Immature natural killer cell (primary cell): Measurements from ENCODE around the gene CLIC1. TPM values are rescaled to one million over a fixed set of nuclear protein-coding genes. Genes with fewer than 3 reads are reported as not detected.

ENCODE experiments used
- DNase-seq, 3 donors: peaks; one replicate each; pipeline ENCODE4 v3.0.0; 2022; ENCODE audit warnings: mixed read lengths in 1 of 3
- H3K27ac Mint-ChIP-seq, 6 donors: one replicate each; pipeline ENCODE4 v1.8.0; 2020; ENCODE audit warnings: mixed read lengths in 6 of 6, mild to moderate bottlenecking in 5 of 6, inconsistent platforms in 4 of 6, moderate library complexity in 3 of 6
- H3K27me3 Mint-ChIP-seq, 3 donors: one replicate each; pipeline ENCODE4 v1.8.0; 2020 to 2021; ENCODE audit warnings: low read depth in 3 of 3, mild to moderate bottlenecking in 3 of 3, mixed read lengths in 3 of 3, moderate library complexity in 3 of 3, inconsistent platforms in 1 of 3
- H3K36me3 Mint-ChIP-seq, 3 donors: one replicate each; pipeline ENCODE4 v1.8.0; 2020; ENCODE audit warnings: mixed read lengths in 3 of 3, inconsistent platforms in 2 of 3, mild to moderate bottlenecking in 2 of 3
- H3K4me1 Mint-ChIP-seq, 2 donors: one replicate each; pipeline ENCODE4 v1.8.0; 2020; ENCODE audit warnings: inconsistent platforms in 2 of 2, mild to moderate bottlenecking in 2 of 2, mixed read lengths in 2 of 2, moderate library complexity in 1 of 2
- H3K4me3 Mint-ChIP-seq, 5 donors: one replicate each; pipeline ENCODE4 v1.8.0; 2020; ENCODE audit warnings: mild to moderate bottlenecking in 5 of 5, mixed read lengths in 5 of 5, inconsistent platforms in 3 of 5, moderate library complexity in 3 of 5
- H3K9me3 Mint-ChIP-seq, 6 donors: one replicate each; pipeline ENCODE4 v1.8.0; 2020; ENCODE audit warnings: mild to moderate bottlenecking in 6 of 6, mixed read lengths in 6 of 6, inconsistent platforms in 4 of 6, moderate library complexity in 3 of 6
- polyA plus RNA-seq, 3 donors: library from polyadenylated mRNA; unstranded; fragments of 300-500 nt; fragmentation: Illumina TruSeq; gene quantifications; one replicate each; pipeline ENCODE4 v1.2.3, GENCODE V29; 2021

CLIC1 gene
- polyA plus RNA-seq, result 1,000 to 10,000 TPM; 1,179 to 1,674 (median 1,350) TPM

DNA sequence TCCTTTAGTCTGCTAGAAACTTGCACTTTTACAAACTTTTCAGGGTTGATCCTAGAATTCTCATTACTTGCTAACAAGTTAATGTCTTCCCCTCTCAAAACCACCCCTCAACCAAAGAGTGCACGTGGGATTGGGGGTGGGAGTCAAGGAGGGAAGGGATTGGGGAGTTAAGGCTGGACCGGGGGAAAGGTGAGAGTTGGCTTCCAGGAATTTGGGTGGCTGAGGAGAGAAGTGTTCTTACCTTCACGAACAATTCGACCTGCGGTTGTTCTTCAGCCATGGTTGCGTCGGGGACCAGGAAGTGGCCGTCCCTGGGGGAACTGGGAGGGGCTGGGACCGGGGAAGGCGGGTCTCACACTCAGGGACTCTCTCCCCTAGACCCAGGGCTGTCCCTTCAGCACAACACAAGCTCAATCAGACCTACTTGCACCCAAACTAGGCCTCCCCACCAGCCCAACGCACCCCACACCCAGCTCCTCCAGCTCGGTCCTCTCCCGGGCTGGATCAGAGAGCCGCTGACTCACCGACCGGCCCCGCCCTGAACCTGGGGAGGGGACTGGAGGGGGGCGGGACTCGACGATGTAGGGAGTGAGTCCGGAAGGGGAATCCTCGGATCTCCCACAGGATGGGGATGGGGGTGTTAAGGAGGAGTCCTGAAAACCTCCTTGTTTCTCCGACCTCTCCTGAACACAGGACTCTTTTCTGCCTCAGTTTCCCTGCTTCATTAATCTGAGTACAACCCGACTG lies at the start of gene CLIC1:
CLIC1 (minus strand) TSS at position 510 of the 747 bp plus-strand sequence; CDS start at position 280, 230 bp downstream.
- peak; percentile 71 to 74 (median 73) for DNase-seq
- Mint-ChIP-seq H3K36me3 (peaks cover 9 to 22% (median 12%) of the 10 kb centered on the region in 3 donors), H3K27ac (peak within 1 kb of the TSS; percentile 94 to 99 (median 97)), H3K9me3 (no peaks in the 10 kb centered on the region), H3K4me3 (peak within 1 kb of the TSS; percentile 88 to 98 (median 96)), H3K27me3 (peaks cover 8 to 28% (median 18%) of the 10 kb centered on the region in 3 donors), H3K4me1 (peaks cover 77 to 86% of the 10 kb centered on the region in 2 donors)

DNA sequence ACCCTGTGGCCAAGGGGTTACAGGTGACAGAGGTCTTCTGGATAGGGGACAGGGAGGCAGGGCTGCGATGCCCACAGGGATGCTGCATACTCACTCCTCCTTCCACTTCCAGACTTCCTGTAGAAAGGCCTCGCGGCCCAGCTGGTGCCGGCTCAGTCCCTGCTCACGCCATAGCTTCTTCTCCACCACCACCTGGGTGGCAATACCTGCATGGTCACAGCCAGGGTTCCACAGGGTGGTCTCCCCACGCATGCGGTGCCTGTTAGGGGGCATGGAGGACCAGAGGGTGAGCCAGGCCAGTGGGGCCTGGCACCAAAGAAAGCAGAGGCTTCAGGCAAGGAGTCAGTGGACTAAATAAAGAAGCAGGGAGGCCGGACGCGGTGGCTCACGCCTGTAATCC lies 49.1 kb upstream of the CLIC1 start:
- H3K27me3 Mint-ChIP-seq, result peaks cover 0 to 4% (median 2%) of the 10 kb centered on the region in 3 donors
- no peaks in the 10 kb centered on the region for H3K4me1 Mint-ChIP-seq
- H3K27ac Mint-ChIP-seq, result no peak overlapping the region
- no peaks in the 10 kb centered on the region for H3K9me3 Mint-ChIP-seq
- no peak for DNase-seq
- peaks cover under 1 to 25% (median 10%) of the 10 kb centered on the region in 3 donors for H3K36me3 Mint-ChIP-seq
- H3K4me3 Mint-ChIP-seq, result no peak overlapping the region

DNA sequence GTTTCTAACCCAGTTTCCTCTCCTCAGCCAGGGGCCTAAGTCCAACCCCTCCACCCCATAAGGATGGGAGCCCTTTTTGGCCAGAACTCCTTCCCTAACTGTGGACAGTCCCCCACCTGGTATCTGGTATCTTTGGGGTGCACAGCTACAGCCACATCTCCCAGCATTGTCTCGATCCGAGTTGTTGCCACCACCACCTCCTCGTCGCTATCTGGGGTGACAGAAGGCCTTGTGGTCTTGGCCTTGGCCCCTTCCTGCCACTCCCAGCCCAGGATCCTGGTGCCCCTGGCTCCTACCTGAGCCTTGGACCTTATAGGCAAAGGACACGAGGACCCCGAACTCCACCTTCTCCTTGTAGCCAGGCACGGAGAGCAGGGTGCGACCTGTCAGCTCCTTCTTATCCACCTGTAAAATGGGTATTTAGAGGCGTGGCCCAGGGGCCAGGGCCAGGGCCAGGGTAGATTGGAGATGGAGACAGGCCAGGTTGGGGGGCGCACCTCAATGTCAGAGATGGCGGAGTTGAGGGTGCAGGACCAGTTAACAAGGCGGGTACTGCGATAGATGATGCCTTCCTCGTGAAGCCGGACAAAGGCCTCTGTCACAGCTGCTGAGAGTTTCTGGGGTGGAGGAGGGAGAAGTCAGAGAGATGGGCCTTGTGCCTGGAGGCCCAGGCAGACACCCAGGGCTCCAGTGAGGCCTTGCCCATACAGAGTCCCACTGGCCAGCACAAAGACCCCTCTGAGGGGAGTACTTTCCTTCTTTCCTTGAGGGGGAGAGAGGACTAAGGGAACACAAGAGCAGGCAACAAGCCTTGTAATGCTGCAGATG lies 48.0 kb upstream of the CLIC1 start:
- H3K9me3 Mint-ChIP-seq, result no peaks in the 10 kb centered on the region
- no peaks in the 10 kb centered on the region for H3K4me1 Mint-ChIP-seq
- H3K4me3 Mint-ChIP-seq, result no peak overlapping the region
- peaks cover 0 to 2% (median 0%) of the 10 kb centered on the region in 3 donors for H3K27me3 Mint-ChIP-seq
- H3K36me3 Mint-ChIP-seq, result peaks cover 0 to 22% (median 10%) of the 10 kb centered on the region in 3 donors
- DNase-seq, result no peak
- H3K27ac Mint-ChIP-seq, result peak overlapping the region in 1 of 6 donors; percentile 46

DNA sequence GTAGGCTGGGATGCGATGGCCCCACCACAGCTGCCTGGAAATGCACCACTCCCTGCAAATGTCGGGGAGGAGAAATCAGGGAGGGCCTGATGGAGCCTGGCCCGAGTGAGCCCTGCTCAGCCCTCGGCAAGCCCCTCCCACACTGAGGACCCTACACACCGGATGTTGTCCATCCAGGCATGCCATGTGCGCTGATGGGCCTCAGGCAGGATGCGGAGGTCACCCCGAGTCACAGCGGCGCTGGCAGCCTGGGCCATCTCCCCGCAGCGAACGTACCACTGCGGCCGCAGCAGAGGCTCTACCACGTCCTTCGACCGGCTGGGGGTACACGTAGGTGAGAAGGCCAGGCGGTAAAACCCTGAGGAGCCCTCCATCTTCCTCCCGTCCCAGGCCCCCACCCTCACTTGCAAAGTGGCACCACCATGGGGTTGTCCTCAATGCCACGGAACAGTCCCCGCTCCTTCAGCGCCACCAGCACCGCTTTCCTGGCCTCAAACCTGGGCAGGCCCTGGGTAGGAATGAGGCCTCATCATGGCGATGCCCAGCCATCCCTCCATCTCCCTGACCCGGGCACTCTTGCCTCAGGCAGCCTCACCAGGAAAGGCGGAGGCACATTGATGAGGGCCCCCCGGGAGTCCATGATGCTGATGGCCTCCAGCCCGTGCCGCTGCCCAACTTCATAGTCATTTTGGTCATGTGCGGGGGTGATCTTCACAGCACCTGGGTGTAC lies 46.0 kb upstream of the CLIC1 start:
- H3K27ac Mint-ChIP-seq, result no peak overlapping the region
- peaks cover 5 to 6% of the 10 kb centered on the region in 2 donors for H3K4me1 Mint-ChIP-seq
- peaks cover 0 to 2% (median 0%) of the 10 kb centered on the region in 3 donors for H3K27me3 Mint-ChIP-seq
- DNase-seq, result no peak
- H3K36me3 Mint-ChIP-seq, result peaks cover 0 to 18% (median 4%) of the 10 kb centered on the region in 3 donors
- H3K9me3 Mint-ChIP-seq, result no peaks in the 10 kb centered on the region
- no peak overlapping the region for H3K4me3 Mint-ChIP-seq

DNA sequence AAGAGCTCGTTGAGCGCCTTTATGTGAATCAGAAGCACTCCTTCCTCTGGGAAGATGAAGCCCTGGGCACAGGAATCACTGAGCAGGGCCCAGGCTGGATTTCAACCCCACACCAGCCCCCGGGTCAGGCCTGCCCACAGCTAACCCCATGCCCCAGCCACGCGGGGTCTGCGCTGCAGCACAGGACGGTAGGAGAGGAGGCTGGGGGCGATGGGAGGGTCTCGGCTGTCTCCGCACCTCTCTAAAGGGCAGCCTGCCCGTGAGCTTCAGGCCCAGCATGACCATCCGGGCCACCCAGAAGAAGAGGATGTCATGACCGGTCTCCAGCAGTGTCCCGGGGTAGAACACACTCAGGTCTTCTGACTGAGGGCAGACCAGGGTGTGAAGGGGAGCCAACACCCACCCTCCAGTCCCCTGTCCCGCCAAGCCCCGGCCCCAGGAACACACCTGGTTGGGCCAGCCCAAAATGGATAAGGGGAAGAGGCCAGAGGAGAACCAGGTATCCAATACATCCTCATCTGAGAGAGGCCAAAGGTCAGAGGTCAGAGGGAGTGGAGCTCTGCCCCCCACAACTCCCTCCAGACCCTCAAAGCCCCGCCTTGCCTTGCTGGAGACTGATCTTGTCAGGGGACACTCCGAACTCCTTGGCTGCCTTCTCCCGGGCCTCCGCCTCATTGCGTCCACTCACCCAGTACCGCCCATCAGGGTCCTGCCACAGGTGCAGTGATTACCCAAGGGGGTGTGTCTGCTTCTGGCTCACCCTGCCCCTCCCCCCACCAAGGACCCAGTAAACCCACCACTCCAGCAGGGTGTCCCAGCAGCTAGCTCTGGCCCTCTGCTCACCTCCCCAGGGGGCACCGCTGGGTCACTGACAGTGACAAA lies 45.2 kb upstream of the CLIC1 start:
- peaks cover 10 to 12% of the 10 kb centered on the region in 2 donors for H3K4me1 Mint-ChIP-seq
- H3K9me3 Mint-ChIP-seq, result no peaks in the 10 kb centered on the region
- peaks cover 0 to 18% (median 4%) of the 10 kb centered on the region in 3 donors for H3K36me3 Mint-ChIP-seq
- peaks cover 0 to 2% (median 0%) of the 10 kb centered on the region in 3 donors for H3K27me3 Mint-ChIP-seq
- H3K27ac Mint-ChIP-seq, result no peak overlapping the region
- DNase-seq, result no peak
- H3K4me3 Mint-ChIP-seq, result no peak overlapping the region

DNA sequence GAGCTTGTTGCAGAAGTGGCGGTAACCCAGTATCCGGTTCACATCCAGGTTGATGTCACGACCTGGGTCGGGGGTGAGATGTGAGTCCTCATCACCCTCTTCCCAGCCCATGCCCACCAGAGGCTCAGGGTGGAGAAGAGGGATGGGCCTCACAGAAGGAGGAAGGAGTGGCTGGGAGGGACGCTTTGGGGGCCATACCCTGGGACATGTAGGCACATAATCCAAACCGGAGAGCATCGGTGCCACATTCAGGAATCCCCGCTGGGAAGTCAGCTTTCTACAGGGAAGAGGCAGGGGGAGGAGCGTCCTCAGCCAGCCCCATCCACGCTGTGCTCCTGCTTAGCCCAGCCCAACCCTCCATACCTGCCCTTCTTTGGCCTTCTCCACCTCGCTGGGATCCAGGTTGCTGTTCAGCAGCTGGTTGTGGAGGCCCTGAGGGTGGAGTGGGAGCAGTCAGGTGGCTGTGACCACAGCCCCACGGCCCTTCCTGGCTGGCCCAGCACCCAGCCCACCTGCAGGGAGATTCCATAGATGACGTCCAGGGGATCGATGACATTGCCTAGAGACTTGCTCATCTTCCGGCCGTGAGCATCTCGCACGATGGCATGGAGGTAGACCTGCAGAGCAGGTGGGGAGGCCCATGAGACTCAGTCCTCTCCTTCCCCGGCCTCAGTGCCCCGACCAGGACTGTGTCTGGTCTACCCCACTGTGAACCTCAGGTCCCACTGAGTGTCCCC lies 44.3 kb upstream of the CLIC1 start:
- H3K4me1 Mint-ChIP-seq, result peaks cover 10 to 16% of the 10 kb centered on the region in 2 donors
- H3K4me3 Mint-ChIP-seq, result no peak overlapping the region
- H3K9me3 Mint-ChIP-seq, result no peaks in the 10 kb centered on the region
- peaks cover 0 to 18% (median 4%) of the 10 kb centered on the region in 3 donors for H3K36me3 Mint-ChIP-seq
- no peak overlapping the region for H3K27ac Mint-ChIP-seq
- H3K27me3 Mint-ChIP-seq, result peaks cover 0 to 2% (median 0%) of the 10 kb centered on the region in 3 donors
- DNase-seq, result no peak

DNA sequence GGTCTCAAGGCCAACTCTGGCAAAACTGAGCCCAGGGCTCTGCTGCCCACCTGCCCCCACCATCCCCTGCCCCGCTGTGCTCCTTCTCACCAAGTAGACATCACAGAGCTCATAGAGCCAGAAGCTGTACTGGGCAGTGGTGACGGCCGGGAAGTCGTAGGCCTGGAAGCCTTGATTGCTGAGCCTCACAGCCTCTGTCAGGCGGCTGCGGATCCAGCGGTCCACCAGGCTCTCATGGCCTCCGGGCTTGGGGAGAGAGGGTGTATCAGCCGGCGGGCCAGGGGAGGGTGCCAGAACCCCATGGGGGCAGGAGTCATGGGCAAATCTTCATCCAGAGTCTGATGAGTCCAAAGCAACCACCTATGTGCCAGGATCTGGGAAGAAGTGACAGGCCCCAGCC lies 43.6 kb upstream of the CLIC1 start:
- H3K36me3 Mint-ChIP-seq, result peaks cover 0 to 18% (median 4%) of the 10 kb centered on the region in 3 donors
- H3K27ac Mint-ChIP-seq, result no peak overlapping the region
- H3K4me3 Mint-ChIP-seq, result no peak overlapping the region
- peaks cover 0 to 4% (median 0%) of the 10 kb centered on the region in 3 donors for H3K27me3 Mint-ChIP-seq
- peaks cover 10 to 20% of the 10 kb centered on the region in 2 donors for H3K4me1 Mint-ChIP-seq
- DNase-seq, result no peak
- H3K9me3 Mint-ChIP-seq, result no peaks in the 10 kb centered on the region

DNA sequence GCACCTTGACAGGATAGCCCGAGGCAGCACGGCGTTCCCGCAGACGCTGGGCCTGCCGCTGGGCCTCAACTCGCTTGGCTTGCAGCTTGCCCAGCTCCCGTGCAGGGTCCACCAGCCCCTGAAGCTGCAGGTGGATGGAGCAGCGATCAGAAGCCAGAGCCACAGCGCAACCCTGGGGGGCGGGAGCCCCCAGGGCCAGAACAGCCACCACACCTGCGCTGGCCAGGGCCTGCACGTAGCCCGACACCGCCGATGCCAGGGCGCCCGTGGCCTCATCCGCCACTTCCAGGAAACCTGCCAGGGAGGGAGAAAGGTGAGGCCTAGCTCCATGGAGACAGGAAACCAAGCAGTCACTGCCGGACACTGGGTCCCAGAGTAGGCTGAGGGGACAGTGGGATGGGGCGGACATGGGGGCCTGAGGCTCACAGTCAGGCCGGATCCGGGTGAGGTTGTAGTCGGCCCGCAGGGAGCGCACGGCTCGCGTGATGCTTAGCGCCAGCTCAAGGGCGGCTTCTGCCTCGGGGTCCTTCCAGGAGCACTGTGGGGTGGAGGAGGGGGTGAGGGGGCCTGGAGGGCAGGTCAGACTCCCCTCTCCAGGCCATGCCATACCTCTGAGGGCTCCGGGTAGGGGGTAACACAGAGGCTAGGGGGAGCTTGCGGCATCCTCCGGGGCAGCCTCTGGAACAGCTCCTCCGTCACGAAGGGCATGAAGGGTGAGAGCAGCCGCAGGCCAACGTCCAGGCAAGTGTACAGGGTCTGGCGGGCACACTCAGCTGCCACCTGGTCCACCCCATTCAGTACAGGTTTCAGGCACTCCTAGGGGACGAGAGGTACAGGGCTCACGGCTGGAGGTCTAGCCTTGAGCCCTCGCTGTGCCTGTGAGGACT lies 42.9 kb upstream of the CLIC1 start:
- Mint-ChIP-seq H3K36me3 (peaks cover 0 to 12% (median 0%) of the 10 kb centered on the region in 3 donors), H3K27ac (no peak overlapping the region), H3K4me1 (peaks cover 10 to 20% of the 10 kb centered on the region in 2 donors), H3K4me3 (no peak overlapping the region), H3K27me3 (peaks cover 0 to 4% (median 0%) of the 10 kb centered on the region in 3 donors), H3K9me3 (no peaks in the 10 kb centered on the region)
- DNase-seq, result no peak

DNA sequence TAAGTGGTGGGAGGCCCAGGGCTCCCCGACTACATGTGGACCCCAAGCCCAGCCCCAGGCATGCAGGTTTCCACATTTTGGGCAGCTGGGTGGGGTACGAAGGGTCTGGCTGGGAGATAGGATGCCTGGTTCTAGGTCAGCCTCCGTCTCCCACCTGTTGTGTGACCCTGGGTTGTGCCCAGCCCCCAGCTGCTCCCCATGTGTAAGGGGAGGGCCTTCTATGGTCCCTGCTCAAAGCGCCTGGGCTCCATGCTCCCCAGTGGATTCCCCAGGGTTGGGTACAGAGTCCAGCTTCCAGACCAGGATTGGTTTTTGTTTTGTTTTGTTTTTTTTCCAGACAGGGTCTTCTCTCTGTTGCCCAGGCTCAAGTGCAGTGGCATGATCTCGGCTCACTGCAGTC lies 41.9 kb upstream of the CLIC1 start:
- Mint-ChIP-seq H3K27me3 (peaks cover 0 to 4% (median 0%) of the 10 kb centered on the region in 3 donors), H3K4me3 (no peak overlapping the region), H3K36me3 (peaks cover 0 to 8% (median 0%) of the 10 kb centered on the region in 3 donors), H3K4me1 (peaks cover 10 to 22% of the 10 kb centered on the region in 2 donors), H3K27ac (no peak overlapping the region), H3K9me3 (no peaks in the 10 kb centered on the region)
- no peak for DNase-seq

DNA sequence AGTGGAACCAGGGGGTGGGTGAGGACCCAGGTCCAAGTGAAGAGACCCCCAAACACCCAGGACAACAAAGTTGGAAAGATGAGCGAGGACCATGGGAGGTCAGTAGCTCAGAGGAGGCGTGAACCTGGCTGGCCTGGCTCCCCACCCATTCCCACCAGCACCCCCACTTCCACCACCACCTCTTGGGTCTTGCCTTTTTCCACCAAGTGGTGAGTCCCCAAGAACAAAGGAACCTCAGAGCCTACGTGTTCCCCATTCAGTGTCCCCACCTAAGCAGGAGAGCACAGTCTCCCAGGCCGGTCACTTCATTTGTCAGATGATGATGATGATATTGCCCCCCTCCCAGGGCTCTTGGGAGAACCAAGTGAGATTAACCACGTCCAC lies 41.3 kb upstream of the CLIC1 start:
- H3K4me1 Mint-ChIP-seq, result peaks cover 14 to 27% of the 10 kb centered on the region in 2 donors
- no peak for DNase-seq
- no peaks in the 10 kb centered on the region for H3K9me3 Mint-ChIP-seq
- peaks cover 0 to 2% (median 2%) of the 10 kb centered on the region in 3 donors for H3K27me3 Mint-ChIP-seq
- H3K36me3 Mint-ChIP-seq, result peaks cover 0 to 4% (median 0%) of the 10 kb centered on the region in 3 donors
- H3K27ac Mint-ChIP-seq, result peak overlapping the region in 4 of 6 donors; percentile 24 to 49 (median 40)
- H3K4me3 Mint-ChIP-seq, result no peak overlapping the region

DNA sequence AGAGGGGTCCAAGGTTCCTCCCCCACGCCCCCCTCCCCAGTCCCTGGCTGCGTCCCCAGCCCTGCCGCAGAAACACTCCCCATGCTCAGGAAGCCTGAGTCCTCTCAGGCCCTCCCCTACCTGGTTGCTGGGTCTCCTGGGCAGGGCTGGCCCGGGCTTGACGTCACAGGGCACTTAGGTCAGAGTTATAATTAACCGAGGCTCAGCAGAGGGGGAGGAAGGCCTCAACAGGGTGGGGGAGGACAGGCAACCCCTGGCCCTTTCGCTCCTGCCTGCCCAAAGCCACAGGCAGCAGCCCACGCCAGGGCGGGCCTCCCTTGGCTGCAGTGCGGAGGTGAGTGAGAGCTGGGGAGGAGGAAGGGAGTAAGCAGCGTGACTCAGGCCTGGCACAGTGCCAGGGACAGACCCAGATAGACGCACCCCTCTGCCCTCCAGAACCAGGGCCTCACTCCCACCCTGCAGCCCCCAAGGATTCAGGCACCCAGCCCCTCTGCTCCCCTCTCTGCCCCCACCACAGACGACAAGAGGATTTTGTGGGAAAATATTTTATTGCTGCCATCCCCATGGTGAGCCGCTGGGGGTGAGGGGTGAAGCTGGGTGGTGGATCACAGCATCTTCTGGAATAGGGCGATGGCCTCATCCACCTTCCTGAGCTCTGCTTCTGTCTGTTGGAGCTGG lies 40.8 kb upstream of the CLIC1 start, which contains the start of gene VWA7:
VWA7 (minus strand) TSS at position 340 of the 678 bp plus-strand sequence. CDS start 549 bp downstream, outside the sequence.
- H3K27ac Mint-ChIP-seq, result peak within 1 kb of the TSS; percentile 24 to 57 (median 42)
- H3K4me1 Mint-ChIP-seq, result peaks cover 16 to 31% of the 10 kb centered on the region in 2 donors
- peak within 1 kb of the TSS in 3 of 5 donors; percentile 35 to 56 (median 38) for H3K4me3 Mint-ChIP-seq
- H3K36me3 Mint-ChIP-seq, result peaks cover 0 to 3% (median 0%) of the 10 kb centered on the region in 3 donors
- peak; percentile 59 to 67 (median 64) for DNase-seq
- peaks cover 0 to 2% (median 2%) of the 10 kb centered on the region in 3 donors for H3K27me3 Mint-ChIP-seq
- H3K9me3 Mint-ChIP-seq, result no peaks in the 10 kb centered on the region
